ENCODE measurements around the gene BCR.

BCR gene

GRCh38 chr22:23233084-23233531 lies 52.8 kb downstream of the BCR start:
- no peak for DNase-seq

GRCh38 chr22:23233752-23234408 lies 53.6 kb downstream of the BCR start:
- no peak for DNase-seq

GRCh38 chr22:23234409-23235161 lies 54.3 kb downstream of the BCR start:
- no peak for DNase-seq

- no peak for DNase-seq
Measured at GRCh38 chr22:23235425-23235824, 55.1 kb downstream of the BCR start.

GRCh38 chr22:23236026-23236425 lies 55.7 kb downstream of the BCR start:
- no peak for DNase-seq

GRCh38 chr22:23236440-23237184 lies 56.3 kb downstream of the BCR start:
- no peak for DNase-seq

- DNase-seq, result peak; percentile 43
Measured at GRCh38 chr22:23237201-23237798, 57.0 kb downstream of the BCR start.

GRCh38 chr22:23237841-23238240 lies 57.5 kb downstream of the BCR start:
- no peak for DNase-seq

- DNase-seq, result no peak
Measured at GRCh38 chr22:23238707-23239106, 58.4 kb downstream of the BCR start.

- DNase-seq, result no peak
Measured at GRCh38 chr22:23239429-23239828, 59.1 kb downstream of the BCR start.

GRCh38 chr22:23240639-23241389 lies 60.5 kb downstream of the BCR start:
- no peak for DNase-seq

- DNase-seq, result no peak
Measured at GRCh38 chr22:23241562-23242472, 61.5 kb downstream of the BCR start.

GRCh38 chr22:23242473-23243001 lies 62.2 kb downstream of the BCR start:
- no peak for DNase-seq

GRCh38 chr22:23243006-23243573 lies 62.8 kb downstream of the BCR start:
- DNase-seq, result no peak

GRCh38 chr22:23243859-23244689 lies 63.8 kb downstream of the BCR start:
- DNase-seq, result no peak

GRCh38 chr22:23244690-23245044 lies 64.4 kb downstream of the BCR start:
- DNase-seq, result no peak

- no peak for DNase-seq
Measured at GRCh38 chr22:23245045-23245798, 64.9 kb downstream of the BCR start.

GRCh38 chr22:23245799-23246136 lies 65.5 kb downstream of the BCR start:
- DNase-seq, result no peak
